DMS153 treated with DMSO at 0.1 percent for 48 hours (cell line): ENCODE results near the gene CELF3.
"Not testable (repeated sequence)": the region's sequence is repeated elsewhere in the genome, so short reads cannot be mapped to it uniquely, and the experiment has no call there.

Source experiments
- DNase-seq: peaks from one replicate; lab custom pipeline; 2025; ENCODE audit not compliant: unreplicated experiment; lab: John Stamatoyannopoulos, UW

Gene CELF3

GRCh38 chr1:151716771-151717631, at the start of gene CELF3:
CELF3 (minus strand) TSS chr1:151716803; CDS start chr1:151716020, 783 bp downstream.
- DNase-seq: peak; percentile 99

GRCh38 chr1:151763990-151764389, 47.4 kb upstream of the CELF3 start:
- DNase-seq: no peak

- peak; percentile 90 for DNase-seq
Observed at GRCh38 chr1:151762941-151763921, 46.6 kb upstream of the CELF3 start, which contains the start of gene MRPL9. MRPL9 (minus strand) TSS chr1:151763496; CDS start chr1:151763479, 17 bp downstream.

DNA sequence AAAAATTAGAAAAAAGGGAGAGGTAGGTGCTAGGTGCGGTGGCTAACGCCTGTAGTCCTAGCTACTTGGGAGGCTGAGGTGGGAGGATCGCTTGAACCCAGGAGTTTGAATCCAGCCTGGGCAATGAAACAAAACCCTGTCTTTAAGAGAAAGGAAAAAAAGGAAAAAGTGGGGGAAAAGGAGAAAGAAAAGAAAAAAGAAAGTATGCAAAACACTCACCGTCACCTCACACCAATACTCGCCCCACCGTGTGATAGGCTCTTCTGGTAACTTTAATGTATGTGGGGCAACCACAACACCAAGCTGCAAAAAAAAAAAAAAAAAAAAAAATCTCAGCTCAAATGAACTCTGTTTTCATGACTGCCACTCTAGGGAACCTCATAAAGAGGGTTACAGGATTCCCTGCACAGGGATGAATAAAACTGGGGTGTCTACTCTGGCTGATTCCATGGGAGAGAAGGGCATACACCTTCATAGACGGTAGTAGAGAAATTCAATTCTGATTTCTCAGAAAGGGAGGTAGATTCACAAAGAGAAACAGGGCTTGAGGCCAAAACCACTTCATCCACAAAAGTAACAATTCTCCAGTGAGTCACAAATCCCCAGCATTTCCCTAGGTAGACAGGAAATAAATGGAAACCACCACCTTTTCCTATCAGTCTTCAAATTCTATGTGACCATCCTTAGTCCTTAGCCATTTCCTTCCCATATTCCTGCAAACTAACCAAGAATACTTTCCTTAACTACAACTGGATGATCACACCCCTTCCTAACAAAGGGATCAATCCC, 44.2 kb upstream of the CELF3 start:
- no peak for DNase-seq

DNA sequence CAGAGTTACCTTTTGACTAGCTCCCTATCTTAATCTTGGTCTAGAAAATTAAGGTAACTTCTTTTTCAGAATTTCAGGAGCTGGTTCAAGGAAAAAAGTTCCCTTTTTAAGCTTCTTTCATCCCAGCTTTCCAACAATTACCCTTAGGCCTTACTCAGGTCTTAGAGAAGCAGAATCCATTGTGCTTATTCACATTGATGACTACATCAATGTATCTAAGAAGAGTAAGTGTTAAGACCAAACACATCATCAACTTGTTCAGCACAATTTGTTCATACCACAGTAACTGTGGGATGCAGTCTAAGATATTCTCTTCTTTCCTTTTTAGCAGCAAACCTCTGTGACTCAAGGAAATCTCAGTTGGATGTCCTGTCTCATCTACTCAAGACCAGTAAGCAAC, 42.6 kb upstream of the CELF3 start:
- DNase-seq: no peak

GRCh38 chr1:151756291-151756690, 39.7 kb upstream of the CELF3 start:
- DNase-seq: no peak

DNA sequence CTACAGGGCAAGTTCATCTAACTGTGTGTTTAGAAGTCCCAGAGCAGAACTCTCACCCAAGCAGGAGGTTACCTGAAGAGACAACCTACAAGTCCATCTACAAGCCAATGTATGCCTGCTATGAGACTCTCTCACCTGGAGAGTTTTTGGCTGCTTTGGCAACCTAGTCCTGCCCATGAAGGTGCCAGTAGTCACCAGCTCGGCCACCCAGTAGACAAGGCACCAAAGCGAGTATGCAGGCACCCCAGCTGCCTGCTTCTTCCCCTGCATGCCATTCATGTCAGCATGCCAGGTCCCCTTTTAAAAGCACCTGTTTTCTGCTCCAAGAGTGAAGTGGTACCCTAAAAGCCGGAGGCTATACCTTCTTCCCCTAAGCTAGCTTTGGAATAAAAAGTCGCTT, 24.9 kb upstream of the CELF3 start:
- no peak for DNase-seq

GRCh38 chr1:151739590-151740355, 23.2 kb upstream of the CELF3 start:
- peak; percentile 35 for DNase-seq

- DNase-seq: no peak
Observed at GRCh38 chr1:151737479-151737878, 20.9 kb upstream of the CELF3 start.

- no peak for DNase-seq
Observed at GRCh38 chr1:151737026-151737425, 20.4 kb upstream of the CELF3 start.

DNA sequence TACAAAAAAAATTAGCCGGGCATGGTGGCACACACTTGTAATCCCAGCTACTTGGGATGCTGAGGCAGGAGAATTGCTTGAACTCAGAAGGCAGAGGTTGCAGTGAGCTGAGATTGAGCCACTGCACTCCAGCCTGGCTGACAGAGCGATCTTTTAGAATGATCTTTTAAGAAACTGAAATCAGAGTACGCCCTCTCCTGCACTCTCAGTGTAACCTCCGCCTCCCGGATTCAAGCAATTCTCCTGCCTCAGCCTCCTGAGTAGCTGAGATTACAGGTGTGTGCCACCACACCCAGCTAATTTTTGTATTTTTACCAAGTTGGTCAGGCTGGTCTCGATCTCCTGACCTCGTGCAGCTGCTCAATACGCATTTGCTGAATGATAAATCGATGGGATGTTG, 17.4 kb upstream of the CELF3 start:
- DNase-seq: not testable (repeated sequence)

DNA sequence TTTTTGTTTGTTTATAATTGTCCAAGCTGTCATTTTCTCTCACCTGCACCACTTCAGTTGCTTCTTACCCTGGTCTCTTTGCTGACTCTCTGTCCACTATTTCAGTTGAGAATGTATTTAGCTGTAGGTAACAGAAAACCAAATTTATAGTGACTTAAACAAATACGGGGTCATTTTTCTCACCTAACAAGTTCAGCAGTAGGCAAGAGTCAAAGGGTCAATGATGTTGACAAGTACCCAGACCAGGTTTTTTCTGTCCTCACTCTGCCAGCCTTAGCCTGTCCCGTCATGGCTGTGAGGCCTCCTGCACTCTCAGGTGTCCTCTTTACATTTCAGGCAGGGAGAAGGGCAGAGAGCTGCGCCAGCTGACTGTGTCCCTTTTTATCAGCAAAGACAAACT, 16.5 kb upstream of the CELF3 start:
- no peak for DNase-seq

DNA sequence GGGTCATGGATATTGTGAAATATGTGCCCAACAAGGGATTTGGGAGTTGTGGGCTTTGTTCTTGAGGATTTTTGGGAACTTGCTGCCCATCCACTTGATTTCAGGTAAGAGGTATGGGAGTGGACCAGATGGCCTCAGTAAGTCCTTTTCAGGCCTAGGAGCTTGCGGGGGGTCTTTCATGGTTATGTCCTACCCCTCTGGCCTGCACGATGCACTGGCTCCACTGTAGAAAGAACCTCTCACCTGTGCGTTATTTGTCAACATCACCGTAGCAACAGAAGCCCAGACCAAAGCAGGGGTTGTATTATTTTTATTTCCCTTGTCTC, 13.3 kb upstream of the CELF3 start:
- no peak for DNase-seq

DNA sequence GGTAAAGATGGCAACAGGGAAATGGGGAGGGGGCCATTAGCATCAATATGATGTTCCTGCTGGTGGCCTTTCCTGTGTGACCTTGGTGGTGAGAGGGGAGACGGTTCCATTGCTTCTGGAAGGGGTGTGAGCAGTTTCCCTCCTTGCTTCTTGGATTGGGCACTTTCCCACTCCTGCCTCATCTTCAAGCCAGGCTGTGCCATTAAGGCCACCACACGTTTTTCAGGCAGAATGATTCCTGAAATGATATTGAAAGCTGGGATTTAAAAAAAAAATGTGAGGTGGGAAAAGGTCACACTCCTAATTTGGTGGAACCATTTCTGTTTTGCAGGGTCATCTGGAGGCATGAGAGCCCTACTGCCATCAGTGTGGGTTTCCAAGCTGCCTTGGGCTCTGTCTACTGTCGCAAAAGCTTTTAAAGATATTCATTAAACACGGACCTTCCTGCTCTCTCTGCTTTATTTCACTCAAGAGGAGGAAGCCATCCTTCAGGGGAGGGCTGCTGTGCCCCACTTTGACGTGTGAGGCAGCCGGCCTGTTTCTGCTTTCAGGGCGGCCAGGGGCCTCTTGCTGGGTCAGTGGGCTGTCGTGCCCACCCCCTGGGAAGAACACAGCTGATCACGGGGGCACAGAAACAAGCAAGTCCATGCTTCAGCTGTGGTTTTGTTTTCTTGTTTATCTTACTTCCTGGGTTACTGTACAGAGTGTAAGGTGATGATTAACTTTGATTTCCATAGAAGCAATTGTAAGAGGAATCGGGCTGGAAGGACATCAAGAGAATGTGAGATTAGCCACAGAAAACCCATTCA, 12.8 kb upstream of the CELF3 start:
- no peak for DNase-seq

GRCh38 chr1:151728151-151729054, 11.8 kb upstream of the CELF3 start:
- no peak for DNase-seq

DNA sequence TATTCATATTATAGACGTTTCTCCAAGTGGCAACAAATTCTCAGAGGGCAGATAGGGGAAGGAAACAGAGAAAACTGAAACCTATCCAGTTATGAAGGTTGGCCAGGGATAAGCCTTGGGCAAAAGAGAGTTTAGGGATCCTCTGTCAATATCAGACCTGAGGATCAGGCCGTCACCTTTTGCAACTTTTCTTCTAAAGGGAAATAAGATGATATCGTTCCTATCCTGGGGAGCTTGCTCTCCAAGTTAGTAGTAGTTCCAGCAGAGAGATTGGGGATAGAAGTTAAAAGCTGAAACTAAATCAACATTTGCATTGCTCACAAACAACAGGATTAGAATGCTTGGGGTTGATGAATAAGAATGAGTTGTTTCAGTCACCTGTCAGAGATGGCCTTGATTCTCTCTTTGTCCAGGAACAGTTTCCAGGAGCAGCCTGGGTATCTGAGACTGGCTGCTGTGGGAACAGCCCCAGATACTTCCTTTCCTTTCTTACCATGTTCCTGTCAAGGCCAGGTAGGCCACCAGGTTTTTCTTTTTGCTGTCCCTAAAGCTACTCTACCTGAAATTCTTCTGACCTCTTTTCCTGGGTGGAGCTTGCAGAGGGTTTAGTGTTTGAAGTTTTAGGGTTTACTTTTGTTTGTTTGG, 7.2 kb upstream of the CELF3 start:
- no peak for DNase-seq

DNA sequence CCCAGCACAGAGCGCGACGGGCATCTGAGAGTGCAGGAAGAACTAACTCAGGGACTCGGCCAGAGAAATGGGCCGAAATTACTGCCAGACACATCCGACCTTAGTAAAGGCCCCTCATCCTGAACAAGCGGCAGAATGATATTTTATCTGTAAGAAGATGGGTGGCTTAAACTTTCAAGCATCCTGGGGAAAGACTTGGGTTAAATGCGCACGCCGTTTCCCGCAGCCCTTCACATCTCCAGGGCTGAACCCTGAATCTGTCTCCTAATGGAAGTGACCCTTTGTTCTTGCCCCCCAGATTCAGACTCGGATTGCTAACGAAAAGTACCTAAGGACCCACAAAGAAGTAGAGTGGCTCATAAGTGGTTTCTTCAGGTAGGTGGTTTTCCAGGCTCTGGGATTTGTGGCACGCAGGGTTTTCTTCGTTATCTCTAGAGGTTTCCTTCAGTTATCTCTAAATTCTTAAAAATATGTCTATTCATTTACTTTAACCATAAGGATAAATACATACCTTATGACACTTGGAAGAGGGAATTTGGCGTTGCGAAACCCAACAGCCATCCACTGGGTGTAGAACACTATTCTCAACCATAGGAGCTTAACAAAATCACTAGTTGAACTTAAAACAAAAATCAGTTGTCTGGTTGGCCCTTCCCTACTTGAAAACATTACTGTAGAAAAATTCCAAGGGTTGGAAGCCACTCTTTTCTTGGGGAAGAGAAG, 5.3 kb upstream of the CELF3 start:
- no peak for DNase-seq
